ENCODE results near the gene ZBTB8A.
"Not testable (repeated sequence)": the region's sequence is repeated elsewhere in the genome, so short reads cannot be mapped to it uniquely, and the experiment has no call there.

Gene ZBTB8A

DNA sequence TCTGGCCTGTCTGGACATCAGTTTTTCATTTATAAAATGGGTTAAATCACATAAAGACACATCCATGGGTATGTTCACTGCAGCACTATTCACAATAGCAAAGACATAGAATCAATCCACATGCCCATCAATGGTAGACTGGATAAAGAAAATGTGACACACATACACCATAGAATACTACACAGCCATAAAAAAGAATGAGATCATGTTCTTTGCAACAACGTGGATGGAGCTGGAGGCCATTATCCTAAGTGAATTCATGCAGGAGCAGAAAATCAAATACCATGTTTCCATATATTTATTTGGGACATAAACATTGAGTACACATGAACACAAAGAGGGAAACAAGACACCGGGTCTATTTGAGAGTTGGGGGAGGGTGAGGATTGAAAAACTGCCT, 83.0 kb downstream of the ZBTB8A start:
- no peak for DNase-seq

DNA sequence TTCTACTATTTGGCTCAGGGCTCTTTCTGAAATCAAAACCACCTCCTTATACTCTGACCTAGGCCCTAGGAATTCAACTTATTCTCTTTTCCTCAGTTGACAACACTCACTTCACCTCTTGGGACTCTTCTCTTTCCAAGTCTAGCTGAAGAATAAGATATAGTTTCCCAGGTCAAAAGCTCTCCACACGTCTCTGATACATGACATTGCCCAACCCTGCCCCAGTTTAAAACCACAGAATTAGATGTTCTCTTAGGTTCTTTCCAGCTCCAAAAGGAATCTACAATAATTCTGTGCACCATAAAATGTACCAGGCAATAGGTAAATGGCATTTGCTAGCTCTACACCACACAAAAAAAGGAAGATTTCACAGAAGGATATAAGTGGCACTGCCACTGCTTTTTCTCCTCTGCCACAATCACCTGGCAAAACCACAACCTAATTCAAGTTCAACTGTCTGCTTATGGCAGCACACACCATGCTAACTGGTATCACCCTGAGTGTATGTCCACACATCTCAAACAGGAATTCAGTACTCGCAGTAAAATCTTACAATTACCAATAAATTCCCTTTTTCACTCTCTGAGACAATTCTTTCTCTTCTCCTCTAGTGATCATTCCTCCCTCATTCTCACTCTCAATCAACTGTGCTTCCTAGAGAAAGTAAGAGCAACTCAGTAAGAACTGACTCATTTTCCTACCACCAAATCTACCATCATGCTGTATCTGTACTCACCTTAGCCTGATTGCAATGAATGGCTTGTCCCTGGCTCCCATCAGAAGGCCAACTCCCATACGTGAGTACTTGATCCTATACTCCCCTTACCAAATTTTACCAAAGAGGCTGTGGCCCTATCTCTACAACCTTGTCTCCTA, 83.8 kb downstream of the ZBTB8A start:
- DNase-seq, result no peak

DNA sequence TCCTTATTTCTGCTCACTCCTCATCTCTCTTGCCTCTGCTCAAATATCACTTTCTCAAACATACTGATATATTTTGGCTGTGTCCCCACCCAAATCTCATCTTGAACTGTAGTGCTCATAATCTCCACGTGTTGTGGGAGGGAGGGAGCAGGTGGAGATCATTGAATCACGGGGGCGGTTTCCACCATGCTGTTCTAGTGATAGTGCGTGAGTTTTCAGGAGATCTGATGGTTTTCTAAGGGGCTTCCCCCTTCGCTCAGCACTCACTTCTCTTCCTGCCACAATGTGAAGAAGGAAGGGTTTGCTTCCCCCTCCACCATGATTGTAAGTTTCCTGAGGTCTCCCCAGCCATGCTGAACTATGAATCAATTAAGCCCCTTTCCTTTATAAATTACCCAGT, 84.5 kb downstream of the ZBTB8A start:
- no peak for DNase-seq

DNA sequence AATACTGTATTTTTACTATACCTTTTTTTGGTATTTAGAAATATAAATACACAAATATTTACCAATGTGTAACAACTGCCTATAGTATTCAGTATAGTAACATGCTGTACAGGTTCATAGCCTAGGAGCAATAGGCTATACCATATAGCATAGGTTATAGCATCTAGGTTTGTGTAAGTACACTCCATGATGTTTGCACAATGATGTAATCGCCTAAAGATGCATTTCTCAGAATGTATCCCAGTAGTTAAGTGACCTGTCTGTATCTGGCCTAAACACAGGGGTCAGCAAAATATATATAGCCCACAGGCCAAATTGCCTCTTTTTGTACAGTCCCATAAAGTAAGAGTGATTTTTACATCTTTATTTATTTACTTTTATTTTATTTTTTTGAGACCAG, 86.9 kb downstream of the ZBTB8A start:
- no peak for DNase-seq

DNA sequence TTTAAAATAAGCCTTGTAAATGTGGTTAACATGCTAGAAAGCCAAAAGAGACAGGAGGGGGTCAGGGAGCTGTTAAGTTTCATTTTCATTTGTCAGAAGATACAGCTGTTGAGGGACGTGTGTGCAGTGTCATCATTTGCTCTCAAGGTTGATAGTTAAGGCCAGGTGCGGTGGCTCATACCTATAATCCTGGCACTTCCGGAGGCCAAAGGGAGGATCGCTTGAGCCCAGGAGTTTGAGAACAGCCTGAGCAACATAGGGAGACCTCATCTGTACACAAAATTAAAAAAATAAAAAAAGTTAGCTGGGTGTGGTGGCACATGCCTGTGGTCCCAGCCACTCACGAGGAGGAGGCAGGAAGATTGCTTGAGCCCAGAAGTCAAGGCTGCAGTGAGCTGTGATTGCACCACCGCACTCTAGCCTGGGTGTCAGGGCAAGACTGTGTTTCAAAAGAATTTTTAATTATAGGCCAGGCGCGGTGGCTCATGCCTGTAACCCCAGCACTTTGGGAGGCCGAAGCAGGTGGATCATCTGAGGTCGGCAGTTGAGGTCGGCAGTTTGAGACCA, 88.5 kb downstream of the ZBTB8A start:
- DNase-seq, result peak in 1 of 2 donors; percentile 38

DNA sequence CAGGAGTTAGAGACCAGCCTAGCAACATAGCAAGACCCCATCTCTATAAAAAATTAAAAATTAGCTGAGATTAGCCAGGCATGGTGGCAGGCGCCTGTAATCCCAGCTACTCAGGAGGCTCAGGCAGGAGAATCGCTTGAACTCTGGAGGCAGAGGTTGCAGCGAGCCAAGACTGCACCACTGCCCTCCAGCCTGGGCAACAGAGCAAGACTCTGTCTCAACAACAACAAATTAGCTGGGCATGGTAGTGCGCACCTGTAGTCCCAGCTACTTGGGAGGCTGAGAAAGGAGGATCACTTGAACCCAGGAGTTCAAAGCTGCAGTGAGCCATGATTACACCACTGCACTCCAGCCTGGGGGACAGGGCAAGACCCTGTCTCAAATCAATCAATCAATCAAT, 90.9 kb downstream of the ZBTB8A start:
- not testable (repeated sequence) for DNase-seq

DNA sequence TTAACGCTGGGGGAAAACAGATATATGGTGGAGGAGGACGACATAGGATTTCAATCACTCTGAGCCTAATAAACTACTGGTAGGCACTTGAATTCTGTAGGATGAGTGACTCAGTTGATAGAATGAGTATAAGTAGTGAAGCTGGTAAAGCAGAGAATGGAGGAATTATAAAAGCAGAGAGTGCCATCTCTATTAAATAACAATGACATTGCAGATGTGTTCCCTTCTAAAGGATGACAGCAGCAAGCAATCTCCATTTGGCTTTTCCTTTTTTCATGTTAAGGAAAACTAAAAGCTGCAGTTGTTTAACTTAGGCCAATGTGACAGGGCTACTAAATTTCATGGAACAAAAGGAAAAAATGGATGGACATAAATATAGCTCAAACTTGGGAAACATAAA, 93.6 kb downstream of the ZBTB8A start:
- DNase-seq, result no peak

DNA sequence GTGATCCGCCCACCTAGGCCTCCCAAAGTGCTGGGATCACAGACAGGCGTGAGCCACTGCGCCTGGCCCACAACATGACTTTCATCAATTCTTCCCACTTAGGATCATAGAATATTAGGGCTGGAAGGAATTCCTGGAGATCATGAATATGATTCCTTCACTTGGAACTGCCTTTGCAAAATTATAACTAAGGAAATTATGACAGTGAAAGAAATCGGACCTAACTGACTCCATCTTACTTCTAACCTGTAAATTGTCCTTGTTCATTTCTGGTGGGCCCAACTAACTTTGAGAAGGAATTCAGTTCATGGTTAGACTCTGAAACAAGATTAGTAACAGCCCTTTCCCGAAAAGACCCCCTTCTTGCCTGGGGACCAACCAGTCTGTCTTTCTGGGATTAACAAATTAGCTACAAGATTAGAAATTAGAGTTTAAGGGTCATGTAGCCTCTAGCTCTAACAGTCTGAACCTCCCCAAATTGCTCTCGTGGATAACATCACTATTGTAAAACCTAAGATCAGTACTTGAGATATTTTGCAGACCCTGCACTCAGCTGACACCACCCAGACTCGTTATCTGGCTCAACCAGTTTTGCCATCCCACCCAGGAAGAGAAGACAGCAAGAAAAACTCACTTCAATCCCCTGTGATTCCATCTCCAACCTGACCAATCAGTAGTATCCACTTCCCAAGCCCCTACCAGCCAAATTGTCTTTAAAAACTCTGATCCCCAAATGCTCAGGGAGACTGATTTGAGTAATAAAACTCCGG, 96.5 kb downstream of the ZBTB8A start:
- no peak for DNase-seq

DNA sequence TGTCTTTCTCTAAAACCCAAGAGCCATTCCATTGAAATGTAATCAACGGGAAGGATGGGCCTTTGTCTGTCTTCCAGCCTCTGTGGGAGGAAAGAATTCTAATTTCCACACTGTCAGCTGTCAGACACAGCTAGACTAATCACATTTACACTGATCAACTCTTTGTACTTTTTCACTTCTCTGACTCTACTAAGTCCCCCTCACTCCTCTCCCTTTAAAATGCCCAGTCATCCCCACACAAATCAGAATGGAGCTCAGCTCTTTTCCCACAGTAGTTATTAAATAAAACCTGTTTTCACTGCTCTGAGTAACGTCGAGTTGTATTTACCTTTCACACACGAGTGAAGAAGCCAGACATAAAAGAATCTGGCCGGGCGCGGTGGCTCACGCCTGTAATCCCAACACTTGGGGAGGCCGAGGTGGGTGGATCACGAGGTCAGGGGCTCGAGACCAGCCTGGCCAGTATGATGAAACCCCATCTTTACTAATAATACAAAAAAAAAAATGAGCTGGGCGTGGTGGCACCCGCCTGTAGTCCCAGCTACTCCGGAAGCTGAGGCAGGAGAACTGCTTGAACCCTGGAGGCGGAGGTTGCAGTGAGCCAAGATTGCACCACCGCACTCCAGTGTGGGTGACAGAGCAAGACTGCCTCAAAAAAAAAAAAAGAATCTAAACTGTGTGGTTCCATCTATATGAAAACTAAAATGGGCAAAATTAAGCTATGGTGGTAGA, 97.9 kb downstream of the ZBTB8A start:
- peak; percentile 86 to 92 for DNase-seq

DNA sequence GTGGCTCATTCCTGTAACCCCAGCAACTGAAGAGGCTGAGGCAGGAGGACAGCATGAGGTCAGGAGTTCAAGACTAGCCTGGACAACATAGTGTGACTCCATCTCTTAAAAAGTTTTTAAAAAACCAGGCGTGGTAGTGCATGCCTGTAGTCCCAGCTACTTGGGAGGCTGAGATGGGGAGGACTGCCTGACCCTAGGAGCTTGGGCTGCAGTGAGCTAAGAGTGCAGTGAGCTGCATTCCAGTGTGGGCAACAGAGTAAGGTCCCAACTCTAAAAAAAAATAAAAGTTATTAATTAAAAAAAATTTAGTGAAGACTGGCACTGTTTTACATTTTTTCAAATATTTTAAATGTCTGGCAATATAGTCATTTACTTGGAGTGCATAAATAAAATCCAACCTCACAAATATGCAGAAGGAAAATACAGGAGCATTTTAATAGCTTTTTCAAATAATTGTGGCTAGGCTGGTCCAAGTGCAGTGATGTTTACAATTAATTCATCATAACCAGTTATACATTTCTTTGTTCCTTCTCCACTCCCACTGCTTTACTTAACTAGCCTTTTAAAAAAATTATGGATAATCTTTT, 100.4 kb downstream of the ZBTB8A start:
- DNase-seq, result no peak

DNA sequence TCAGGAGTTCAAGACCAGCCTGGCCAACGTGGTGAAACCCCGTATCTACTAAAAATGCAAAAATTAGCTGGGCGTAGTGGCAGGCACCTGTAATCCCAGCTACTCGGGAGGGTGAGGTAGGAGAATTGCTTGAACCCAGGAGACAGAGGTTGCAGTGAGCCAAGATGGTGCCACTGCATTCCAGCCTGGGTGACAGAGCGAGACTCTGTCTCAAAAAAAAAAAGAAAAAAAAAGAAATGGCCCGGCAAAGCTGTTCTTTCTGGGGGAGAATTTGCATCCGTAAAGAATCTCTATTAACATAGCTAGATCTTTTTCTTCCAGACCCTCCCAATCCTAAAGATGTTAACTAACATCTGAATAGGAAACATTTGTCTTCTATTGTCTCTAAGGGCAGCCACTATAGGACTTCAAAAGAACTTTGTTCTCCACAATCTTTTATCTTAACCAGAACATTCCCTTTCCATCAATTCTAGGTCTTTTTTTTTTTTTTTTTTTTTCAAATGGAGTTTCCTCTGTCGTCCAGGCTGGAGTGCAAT, 103.1 kb downstream of the ZBTB8A start:
- DNase-seq, result not testable (repeated sequence)

DNA sequence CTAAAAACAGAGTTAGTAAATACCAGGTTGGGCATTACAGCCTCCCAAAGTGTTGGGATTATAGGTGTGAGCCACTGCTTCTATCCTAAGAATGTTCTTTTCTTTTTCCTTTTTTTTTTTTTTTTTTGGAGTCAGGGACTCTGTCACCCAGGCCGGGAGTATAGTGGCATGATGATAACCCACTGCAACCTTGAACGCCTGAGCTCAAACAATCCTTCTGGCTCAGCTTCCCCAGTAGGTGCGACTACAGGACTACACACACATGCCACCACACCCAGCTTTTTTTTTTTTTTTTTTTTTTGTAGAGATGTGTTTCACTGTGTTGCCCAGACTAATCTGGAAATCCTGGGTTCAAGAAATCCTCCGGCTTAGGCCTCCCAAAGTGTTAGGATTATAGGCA, 105.2 kb downstream of the ZBTB8A start:
- DNase-seq, result no peak

DNA sequence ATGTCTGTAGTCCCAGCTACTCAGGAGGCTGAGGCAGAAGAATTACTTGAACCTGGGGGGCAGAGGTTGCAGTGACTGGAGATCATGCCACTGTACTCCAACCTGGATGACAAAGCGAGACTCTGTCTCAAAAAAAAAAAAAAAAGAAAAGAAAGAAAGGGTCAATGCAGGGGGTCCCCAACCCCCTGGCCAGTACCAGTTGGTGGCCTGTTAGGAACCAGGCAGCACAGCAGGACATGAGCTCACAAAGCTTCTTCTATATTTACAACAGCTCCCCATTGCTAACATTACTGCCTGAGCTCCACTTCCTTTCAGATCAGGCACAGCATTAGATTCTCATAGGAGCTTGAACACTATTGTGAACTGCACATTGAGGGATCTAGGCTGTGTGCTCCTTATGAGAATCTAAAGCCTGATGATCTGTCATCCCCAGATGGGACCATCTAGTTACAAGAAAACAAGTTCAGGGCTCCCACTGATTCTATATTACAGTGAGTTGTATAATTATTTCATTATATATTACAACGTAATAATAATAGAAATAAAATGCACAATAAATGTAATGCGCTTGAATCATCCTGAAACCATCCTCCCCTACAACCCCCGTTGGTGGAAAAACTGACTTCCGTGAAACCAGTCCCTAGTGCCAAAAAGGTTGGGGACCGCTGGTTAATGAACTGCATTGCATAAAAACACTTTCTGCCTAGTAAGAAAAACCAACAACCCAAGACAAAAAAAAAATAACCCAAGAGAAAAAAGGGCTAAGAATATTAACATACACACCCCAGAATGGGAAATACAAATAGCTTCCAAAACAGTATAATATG, 108.3 kb downstream of the ZBTB8A start:
- peak in 1 of 2 donors; percentile 16 for DNase-seq

DNA sequence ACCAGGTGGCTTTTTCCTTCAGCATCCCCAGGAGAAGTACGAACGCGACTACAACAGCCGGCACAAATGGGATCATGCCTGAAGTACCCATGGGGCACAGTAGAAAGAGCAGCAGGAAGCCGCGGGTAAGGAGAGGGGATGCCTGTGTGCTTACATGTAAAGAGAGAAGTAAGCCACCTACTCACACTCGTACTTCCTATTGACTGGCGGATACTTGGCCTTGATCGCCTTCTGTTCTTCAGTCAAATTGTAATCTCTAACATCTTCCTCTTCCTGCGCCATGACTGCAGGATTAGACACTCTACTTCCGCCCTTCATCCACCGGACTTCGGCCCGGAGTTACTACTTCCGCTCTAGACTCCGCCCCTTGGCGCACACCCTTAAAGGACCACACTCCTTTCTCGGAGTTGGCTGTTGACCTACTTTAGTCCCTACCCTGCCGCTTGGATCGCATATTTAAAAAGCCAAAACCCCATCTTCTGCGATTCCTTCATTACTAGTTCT, 111.1 kb downstream of the ZBTB8A start, which contains the start of gene ZBTB8OS:
Gene ZBTB8OS, minus strand, starts transcription at position 303 of the 504 bp plus-strand sequence. Its CDS starts 21 bp downstream, at position 282.
- DNase-seq, result peak; percentile 98

DNA sequence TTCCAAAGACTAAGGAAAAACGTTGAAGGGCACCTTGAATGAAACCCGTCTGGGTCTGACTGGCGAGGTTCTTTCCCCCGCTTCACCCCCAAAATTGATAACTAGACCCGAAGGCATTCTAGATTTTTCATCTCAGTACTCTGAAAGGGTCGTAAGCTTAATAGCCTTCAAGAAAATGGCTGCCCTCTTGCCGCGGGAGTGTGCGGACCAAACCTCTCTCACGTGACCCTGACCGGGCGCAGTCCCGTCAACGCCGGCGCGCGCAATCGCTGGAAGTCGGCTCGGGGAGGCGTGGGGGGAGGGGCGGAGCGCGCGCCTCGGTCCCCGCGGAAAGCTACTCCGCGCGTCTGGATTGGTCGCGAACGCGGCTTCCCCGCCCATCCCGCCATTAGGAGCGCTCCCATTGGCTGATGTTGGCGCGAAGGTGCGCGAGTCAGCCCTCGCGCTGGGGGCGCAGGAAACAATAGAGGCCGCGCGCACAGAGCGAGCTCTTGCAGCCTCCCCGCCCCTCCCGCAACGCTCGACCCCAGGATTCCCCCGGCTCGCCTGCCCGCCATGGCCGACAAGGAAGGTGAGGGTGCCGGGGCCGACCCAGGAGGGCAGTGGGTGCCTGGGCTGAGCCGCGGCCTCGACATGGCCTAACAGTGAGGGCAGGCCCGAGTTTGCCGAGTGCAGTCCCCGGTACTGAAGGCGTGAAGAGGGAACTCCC, 111.7 kb downstream of the ZBTB8A start, which contains the start of gene RBBP4:
Gene RBBP4, plus strand, starts transcription at position 457 of the 709 bp plus-strand sequence. Its CDS starts 99 bp downstream, at position 556.
- peak; percentile 99 for DNase-seq

DNA sequence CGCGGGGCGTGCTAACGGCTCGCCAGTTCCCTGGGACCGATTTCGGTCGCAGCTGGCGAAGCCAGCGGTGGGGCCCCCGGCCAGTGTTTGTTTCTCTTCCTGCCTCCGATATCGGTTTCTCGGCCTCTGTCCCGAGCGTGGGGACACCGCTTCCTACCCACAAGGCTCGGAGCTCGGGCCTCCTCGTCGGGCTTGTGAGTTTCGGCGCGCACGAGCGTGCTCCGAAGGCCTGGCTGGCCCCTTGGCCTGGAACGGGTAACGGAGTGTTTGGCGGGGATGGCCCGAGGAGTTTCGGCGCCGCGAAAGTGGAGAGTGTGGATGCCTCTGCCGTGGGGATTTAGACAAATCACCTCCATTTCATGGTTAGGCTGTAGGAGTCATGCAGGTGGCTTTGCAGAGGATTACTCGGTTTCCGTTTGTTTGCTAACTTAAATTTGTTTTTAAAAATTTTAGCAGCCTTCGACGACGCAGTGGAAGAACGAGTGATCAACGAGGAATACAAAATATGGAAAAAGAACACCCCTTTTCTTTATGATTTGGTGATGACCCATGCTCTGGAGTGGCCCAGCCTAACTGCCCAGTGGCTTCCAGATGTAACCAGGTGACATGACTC, 112.3 kb downstream of the ZBTB8A start:
- DNase-seq, result no peak

DNA sequence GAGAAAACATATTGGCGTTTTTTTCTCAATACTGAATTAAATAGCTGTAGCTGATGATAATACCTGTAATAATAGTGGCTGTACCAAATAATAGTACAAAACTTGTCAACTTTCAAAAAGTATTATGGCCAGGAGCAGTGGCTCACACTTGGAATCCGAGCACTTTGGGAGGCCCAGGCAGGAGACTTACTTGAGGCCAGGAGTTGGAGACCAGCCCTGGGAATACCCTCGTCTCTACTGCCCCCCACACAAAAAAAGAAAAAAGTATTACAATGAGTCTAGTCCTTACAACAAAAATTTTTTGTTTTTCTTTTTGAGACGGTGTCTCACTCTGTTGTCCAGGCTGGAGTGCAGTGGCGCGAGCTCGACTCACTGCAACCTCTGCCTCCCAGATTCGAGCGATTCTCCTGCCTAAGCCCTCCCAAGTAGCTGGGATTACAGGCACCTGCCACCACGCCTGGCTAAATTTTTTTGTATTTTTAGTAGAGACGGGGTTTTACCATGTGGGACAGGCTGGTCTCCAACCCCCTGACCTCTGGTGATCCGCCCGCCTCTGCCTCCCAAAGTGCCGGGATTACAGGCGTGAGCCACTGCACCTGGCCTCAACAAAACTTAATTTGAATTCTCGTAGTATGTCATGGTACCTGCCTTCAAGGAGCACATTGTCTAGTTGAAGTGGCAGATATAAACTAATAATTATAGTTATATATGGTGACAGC, 113.2 kb downstream of the ZBTB8A start:
- DNase-seq, result no peak

All from inflammatory macrophage (primary cell).